ENCODE results near the gene MACC1. TPM values are rescaled to one million over a fixed set of nuclear protein-coding genes. Genes with fewer than 3 reads are reported as not detected.
"Not testable (repeated sequence)": the region's sequence is repeated elsewhere in the genome, so short reads cannot be mapped to it uniquely, and the experiment has no call there.

MACC1 gene
- polyA plus RNA-seq, 1 donor (not counting 4 experiments of a cell fraction or from before 2014, with no cell fraction given), result 16.4 TPM

- dilution Hi-C loops (cut with MboI; ENCODE audit: extremely low pct_ligation_motif_present, low sequenced_read_pairs), result no loop called here
- no peak overlapping the region for H3K4me3 ChIP-seq (ENCODE audit: control insufficient read depth in 2 of 3, extremely low read depth in 1 of 3, insufficient read depth in 2 of 3, low read depth in 1 of 3, low read length in 3 of 3)
Measured at GRCh38 chr7:20122073-20122472, 95.1 kb downstream of the MACC1 start.

GRCh38 chr7:20121404-20121803 is 95.8 kb downstream of the MACC1 start:
- Histone ChIP-seq H3K36me3 (ENCODE audit: control insufficient read depth in 2 of 2, extremely low read depth in 1 of 2, insufficient read depth in 2 of 2, low read length in 2 of 2) (no peaks in the 10 kb centered on the region), H3K27me3 (ENCODE audit: control insufficient read depth, extremely low read depth, insufficient read depth, low read length) (no peaks in the 10 kb centered on the region), H3K9ac (ENCODE audit: control insufficient read depth, extremely low read depth, insufficient read depth, low read length) (no peak overlapping the region), H3K4me3 (ENCODE audit: control insufficient read depth in 2 of 3, extremely low read depth in 1 of 3, insufficient read depth in 2 of 3, low read depth in 1 of 3, low read length in 3 of 3) (no peak overlapping the region), H3K79me2 (ENCODE audit: control insufficient read depth, insufficient read depth, low read length) (no peaks in the 10 kb centered on the region), H4K20me1 (ENCODE audit: control insufficient read depth, extremely low read depth, insufficient read depth, low read length) (no peaks in the 10 kb centered on the region), H3K9me1 (ENCODE audit: control insufficient read depth, extremely low read depth, insufficient read depth, low read length) (no peaks in the 10 kb centered on the region), H3K9me3 (ENCODE audit: control insufficient read depth, low read depth, low read length) (no peaks in the 10 kb centered on the region), H3K4me1 (ENCODE audit: control insufficient read depth, extremely low read depth, insufficient read depth, low read length) (no peaks in the 10 kb centered on the region), H3K27ac (ENCODE audit: control insufficient read depth, insufficient read depth, low read length) (no peak overlapping the region), H3K4me2 (ENCODE audit: control insufficient read depth, extremely low read depth, insufficient read depth, low read depth, low read length) (no peak overlapping the region), H2AFZ (ENCODE audit: control insufficient read depth, low read length) (no peak overlapping the region)
- dilution Hi-C loops (cut with MboI; ENCODE audit: extremely low pct_ligation_motif_present, low sequenced_read_pairs), result no loop called here
- TF ChIP-seq EZH2 (IDR thresholded peaks at IDR 0.05; ENCODE audit: low read length), result no peak
- no peak for TF ChIP-seq CTCF (optimal IDR thresholded peaks at IDR 0.05 in 1 of 3, IDR thresholded peaks at IDR 0.05 in 1 of 3, conservative IDR thresholded peaks at IDR 0.05 in 1 of 3; ENCODE audit: extremely low read depth in 1 of 3, insufficient read depth in 2 of 3, low read length in 3 of 3)
- FAIRE-seq (no peak), DNase-seq (ENCODE audit: low read depth, low spot score) (no peak)

More at GRCh38 chr7:20122073-20122472, 95.1 kb downstream of the MACC1 start:
- Histone ChIP-seq H2AFZ (ENCODE audit: control insufficient read depth, low read length) (no peak overlapping the region), H4K20me1 (ENCODE audit: control insufficient read depth, extremely low read depth, insufficient read depth, low read length) (no peaks in the 10 kb centered on the region), H3K4me1 (ENCODE audit: control insufficient read depth, extremely low read depth, insufficient read depth, low read length) (no peaks in the 10 kb centered on the region), H3K9me1 (ENCODE audit: control insufficient read depth, extremely low read depth, insufficient read depth, low read length) (no peaks in the 10 kb centered on the region), H3K27ac (ENCODE audit: control insufficient read depth, insufficient read depth, low read length) (no peak overlapping the region), H3K27me3 (ENCODE audit: control insufficient read depth, extremely low read depth, insufficient read depth, low read length) (no peaks in the 10 kb centered on the region), H3K4me2 (ENCODE audit: control insufficient read depth, extremely low read depth, insufficient read depth, low read depth, low read length) (no peak overlapping the region), H3K79me2 (ENCODE audit: control insufficient read depth, insufficient read depth, low read length) (no peaks in the 10 kb centered on the region), H3K36me3 (ENCODE audit: control insufficient read depth in 2 of 2, extremely low read depth in 1 of 2, insufficient read depth in 2 of 2, low read length in 2 of 2) (no peaks in the 10 kb centered on the region), H3K9me3 (ENCODE audit: control insufficient read depth, low read depth, low read length) (no peaks in the 10 kb centered on the region), H3K9ac (ENCODE audit: control insufficient read depth, extremely low read depth, insufficient read depth, low read length) (no peak overlapping the region)
- no peak for TF ChIP-seq CTCF (optimal IDR thresholded peaks at IDR 0.05 in 1 of 3, IDR thresholded peaks at IDR 0.05 in 1 of 3, conservative IDR thresholded peaks at IDR 0.05 in 1 of 3; ENCODE audit: extremely low read depth in 1 of 3, insufficient read depth in 2 of 3, low read length in 3 of 3)
- TF ChIP-seq EZH2 (IDR thresholded peaks at IDR 0.05; ENCODE audit: low read length), result no peak
- DNase-seq (ENCODE audit: low read depth, low spot score) (no peak), FAIRE-seq (no peak)

GRCh38 chr7:20120611-20121168 is 96.5 kb downstream of the MACC1 start:
- FAIRE-seq; H3K27me3 ChIP-seq (ENCODE audit: control insufficient read depth, extremely low read depth, insufficient read depth, low read length); H3K4me3 ChIP-seq (ENCODE audit: control insufficient read depth in 2 of 3, extremely low read depth in 1 of 3, insufficient read depth in 2 of 3, low read depth in 1 of 3, low read length in 3 of 3); H3K4me1 ChIP-seq (ENCODE audit: control insufficient read depth, extremely low read depth, insufficient read depth, low read length); H2AFZ ChIP-seq (ENCODE audit: control insufficient read depth, low read length); H3K4me2 ChIP-seq (ENCODE audit: control insufficient read depth, extremely low read depth, insufficient read depth, low read depth, low read length); H3K36me3 ChIP-seq (ENCODE audit: control insufficient read depth in 2 of 2, extremely low read depth in 1 of 2, insufficient read depth in 2 of 2, low read length in 2 of 2); H3K9me3 ChIP-seq (ENCODE audit: control insufficient read depth, low read depth, low read length); H4K20me1 ChIP-seq (ENCODE audit: control insufficient read depth, extremely low read depth, insufficient read depth, low read length); H3K79me2 ChIP-seq (ENCODE audit: control insufficient read depth, insufficient read depth, low read length); dilution Hi-C loops (cut with MboI; ENCODE audit: extremely low pct_ligation_motif_present, low sequenced_read_pairs); H3K9ac ChIP-seq (ENCODE audit: control insufficient read depth, extremely low read depth, insufficient read depth, low read length); H3K9me1 ChIP-seq (ENCODE audit: control insufficient read depth, extremely low read depth, insufficient read depth, low read length); DNase-seq (ENCODE audit: low read depth, low spot score); H3K27ac ChIP-seq (ENCODE audit: control insufficient read depth, insufficient read depth, low read length): not testable (repeated sequence)

Data from keratinocyte (primary cell).